ENCODE results near the gene ADAMTS19. TPM values are rescaled to one million over a fixed set of nuclear protein-coding genes. Genes with fewer than 3 reads are reported as not detected.
A peak's percentile ranks its signal among the peaks of the same experiment; 100 is the strongest.
"Not testable (repeated sequence)": the region's sequence is repeated elsewhere in the genome, so short reads cannot be mapped to it uniquely, and the experiment has no call there.

The ADAMTS19 gene
- total RNA-seq, 2 donors from 2014 or later, result 26.2 to 34.6 TPM

DNA sequence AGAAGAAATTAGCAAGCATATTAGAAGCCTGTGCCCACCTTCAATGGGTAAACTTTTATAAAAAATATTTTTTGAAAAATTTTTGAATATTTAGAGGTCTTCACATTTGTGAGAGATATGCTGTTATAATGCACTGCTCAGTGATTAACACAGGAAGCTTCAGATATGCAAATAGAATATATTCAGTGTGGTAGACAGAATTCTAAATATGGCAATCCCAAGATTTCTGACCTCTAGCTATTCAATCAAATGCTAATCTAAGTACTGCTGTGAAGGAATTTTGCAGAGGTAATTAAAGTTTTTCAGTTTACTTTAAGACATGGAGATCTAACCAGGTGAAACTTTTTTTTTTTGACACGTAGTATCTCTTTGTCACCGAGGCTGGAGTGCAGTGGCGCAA is 103.5 kb downstream of the ADAMTS19 start:
- no peaks in the 10 kb centered on the region for H3K36me3 ChIP-seq (ENCODE audit: control insufficient read depth, insufficient read depth, low read length)
- no peaks in the 10 kb centered on the region for H3K27me3 ChIP-seq (ENCODE audit: control insufficient read depth, insufficient read depth, low read length, poor library complexity, severe bottlenecking)
- H3K4me3 Mint-ChIP-seq, result no peak overlapping the region
- H3K27me3 Mint-ChIP-seq (ENCODE audit: insufficient read depth), result no peaks in the 10 kb centered on the region
- no peak overlapping the region for H3K27ac ChIP-seq (ENCODE audit: low read depth, low read length)
- peaks cover 10% of the 10 kb centered on the region for H3K4me1 Mint-ChIP-seq
- H3K27ac Mint-ChIP-seq, result peak overlapping the region; percentile 30
- H3K36me3 Mint-ChIP-seq (ENCODE audit: low read depth), result peaks cover 12% of the 10 kb centered on the region
- no peaks in the 10 kb centered on the region for H3K9me3 ChIP-seq (ENCODE audit: control insufficient read depth, low read length)
- no peak for DNase-seq
- H3K9me3 Mint-ChIP-seq, result no peaks in the 10 kb centered on the region
- no peak overlapping the region for H3K9ac ChIP-seq (ENCODE audit: extremely low read depth, low read length, poor library complexity, severe bottlenecking)
- H3K4me1 ChIP-seq (ENCODE audit: control insufficient read depth, insufficient read depth, low read length), result no peaks in the 10 kb centered on the region
- no peak overlapping the region for H3K4me3 ChIP-seq (ENCODE audit: low read length)
- WGBS, 2 experiments (ENCODE audit: insufficient coverage in 1 of 2, insufficient read length in 1 of 2), result 93 to 100% methylated on average over 3 of the region's 3 CpGs
- TF ChIP-seq, protein P1, sequence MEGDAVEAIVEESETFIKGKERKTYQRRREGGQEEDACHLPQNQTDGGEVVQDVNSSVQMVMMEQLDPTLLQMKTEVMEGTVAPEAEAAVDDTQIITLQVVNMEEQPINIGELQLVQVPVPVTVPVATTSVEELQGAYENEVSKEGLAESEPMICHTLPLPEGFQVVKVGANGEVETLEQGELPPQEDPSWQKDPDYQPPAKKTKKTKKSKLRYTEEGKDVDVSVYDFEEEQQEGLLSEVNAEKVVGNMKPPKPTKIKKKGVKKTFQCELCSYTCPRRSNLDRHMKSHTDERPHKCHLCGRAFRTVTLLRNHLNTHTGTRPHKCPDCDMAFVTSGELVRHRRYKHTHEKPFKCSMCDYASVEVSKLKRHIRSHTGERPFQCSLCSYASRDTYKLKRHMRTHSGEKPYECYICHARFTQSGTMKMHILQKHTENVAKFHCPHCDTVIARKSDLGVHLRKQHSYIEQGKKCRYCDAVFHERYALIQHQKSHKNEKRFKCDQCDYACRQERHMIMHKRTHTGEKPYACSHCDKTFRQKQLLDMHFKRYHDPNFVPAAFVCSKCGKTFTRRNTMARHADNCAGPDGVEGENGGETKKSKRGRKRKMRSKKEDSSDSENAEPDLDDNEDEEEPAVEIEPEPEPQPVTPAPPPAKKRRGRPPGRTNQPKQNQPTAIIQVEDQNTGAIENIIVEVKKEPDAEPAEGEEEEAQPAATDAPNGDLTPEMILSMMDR (conservative IDR thresholded peaks at IDR 0.05), result no peak

DNA sequence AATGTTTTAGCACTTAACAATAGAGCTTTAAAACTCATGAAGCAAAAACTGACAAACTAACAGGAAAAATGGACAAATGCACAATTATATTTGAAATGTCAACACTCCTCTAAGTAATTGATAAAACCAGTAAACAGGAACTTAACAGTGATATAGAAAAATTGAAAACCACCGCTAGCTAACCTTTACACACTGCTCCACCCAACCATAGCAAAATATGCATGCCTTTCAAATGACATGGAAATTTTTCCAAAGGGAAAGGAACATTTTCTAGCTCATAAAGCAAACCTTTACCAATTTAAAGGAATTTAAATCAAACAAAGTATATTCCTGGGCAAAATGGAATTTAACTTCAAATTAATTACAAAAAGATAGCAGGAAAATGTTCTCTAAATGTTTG is 109.2 kb downstream of the ADAMTS19 start:
- Mint-ChIP-seq H3K27me3 (ENCODE audit: insufficient read depth) (no peaks in the 10 kb centered on the region), H3K9me3 (no peaks in the 10 kb centered on the region), H3K27ac (no peak overlapping the region), H3K4me1 (peaks cover 16% of the 10 kb centered on the region), H3K36me3 (ENCODE audit: low read depth) (peaks cover 8% of the 10 kb centered on the region), H3K4me3 (no peak overlapping the region)
- no peaks in the 10 kb centered on the region for H3K9me3 ChIP-seq (ENCODE audit: control insufficient read depth, low read length)
- TF ChIP-seq, protein P1 (conservative IDR thresholded peaks at IDR 0.05), result no peak
- DNase-seq, result no peak
- no peaks in the 10 kb centered on the region for H3K27me3 ChIP-seq (ENCODE audit: control insufficient read depth, insufficient read depth, low read length, poor library complexity, severe bottlenecking)
- H3K36me3 ChIP-seq (ENCODE audit: control insufficient read depth, insufficient read depth, low read length), result no peaks in the 10 kb centered on the region
- H3K4me3 ChIP-seq (ENCODE audit: low read length), result no peak overlapping the region
- 100% methylated on average over 1 of the region's 1 CpG; no CpG with 5 or more reads in 1 of the 2 experiments for WGBS, 2 experiments (ENCODE audit: insufficient coverage in 1 of 2, insufficient read length in 1 of 2)
- no peaks in the 10 kb centered on the region for H3K4me1 ChIP-seq (ENCODE audit: control insufficient read depth, insufficient read depth, low read length)
- no peak overlapping the region for H3K27ac ChIP-seq (ENCODE audit: low read depth, low read length)
- H3K9ac ChIP-seq (ENCODE audit: extremely low read depth, low read length, poor library complexity, severe bottlenecking), result no peak overlapping the region

- H3K4me3 Mint-ChIP-seq, result no peak overlapping the region
- H3K27me3 ChIP-seq (ENCODE audit: control insufficient read depth, insufficient read depth, low read length, poor library complexity, severe bottlenecking), result no peaks in the 10 kb centered on the region
- no peaks in the 10 kb centered on the region for H3K9me3 Mint-ChIP-seq
- no peaks in the 10 kb centered on the region for H3K4me1 ChIP-seq (ENCODE audit: control insufficient read depth, insufficient read depth, low read length)
- peaks cover 16% of the 10 kb centered on the region for H3K4me1 Mint-ChIP-seq
- H3K27me3 Mint-ChIP-seq (ENCODE audit: insufficient read depth), result no peaks in the 10 kb centered on the region
- no peak overlapping the region for H3K27ac ChIP-seq (ENCODE audit: low read depth, low read length)
- 83% methylated on average over 2 of the region's 2 CpGs; no CpG with 5 or more reads in 1 of the 2 experiments for WGBS, 2 experiments (ENCODE audit: insufficient coverage in 1 of 2, insufficient read length in 1 of 2)
- H3K9ac ChIP-seq (ENCODE audit: extremely low read depth, low read length, poor library complexity, severe bottlenecking), result no peak overlapping the region
- H3K9me3 ChIP-seq (ENCODE audit: control insufficient read depth, low read length), result no peaks in the 10 kb centered on the region
- TF ChIP-seq, protein P1 (conservative IDR thresholded peaks at IDR 0.05), result no peak
- H3K36me3 Mint-ChIP-seq (ENCODE audit: low read depth), result peaks cover 6% of the 10 kb centered on the region
- H3K27ac Mint-ChIP-seq, result no peak overlapping the region
- H3K36me3 ChIP-seq (ENCODE audit: control insufficient read depth, insufficient read depth, low read length), result no peaks in the 10 kb centered on the region
- H3K4me3 ChIP-seq (ENCODE audit: low read length), result no peak overlapping the region
- no peak for DNase-seq
Measured at GRCh38 chr5:129572060-129572459, 112.0 kb downstream of the ADAMTS19 start.

DNA sequence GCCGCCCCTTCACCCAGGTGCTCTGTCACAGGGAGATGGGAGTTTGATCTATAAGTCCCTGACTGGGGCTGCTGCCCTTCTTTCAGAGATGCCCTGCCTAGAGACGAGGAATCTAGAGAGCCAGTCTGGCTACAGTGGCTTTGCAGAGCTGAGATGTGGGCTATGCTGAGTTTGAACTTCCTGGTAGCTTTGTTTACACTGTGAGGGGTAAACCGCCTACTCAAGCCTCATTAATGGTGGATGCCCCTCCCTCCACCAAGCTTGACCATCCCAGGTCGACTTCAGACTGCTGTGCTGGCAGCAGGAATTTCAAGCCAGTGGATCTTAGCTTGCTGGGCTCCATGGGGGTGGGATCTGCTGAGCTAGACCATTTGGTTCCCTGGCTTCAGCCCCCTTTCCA is 124.4 kb downstream of the ADAMTS19 start:
- not testable (repeated sequence) for H3K27me3 ChIP-seq (ENCODE audit: control insufficient read depth, insufficient read depth, low read length, poor library complexity, severe bottlenecking); H3K9me3 Mint-ChIP-seq; H3K4me3 ChIP-seq (ENCODE audit: low read length); H3K4me1 Mint-ChIP-seq; H3K4me1 ChIP-seq (ENCODE audit: control insufficient read depth, insufficient read depth, low read length); H3K9me3 ChIP-seq (ENCODE audit: control insufficient read depth, low read length); H3K27ac Mint-ChIP-seq; H3K9ac ChIP-seq (ENCODE audit: extremely low read depth, low read length, poor library complexity, severe bottlenecking); H3K4me3 Mint-ChIP-seq; H3K27me3 Mint-ChIP-seq (ENCODE audit: insufficient read depth); H3K36me3 ChIP-seq (ENCODE audit: control insufficient read depth, insufficient read depth, low read length); H3K27ac ChIP-seq (ENCODE audit: low read depth, low read length)
- H3K36me3 Mint-ChIP-seq (ENCODE audit: low read depth), result peaks cover 19% of the 10 kb centered on the region
- WGBS, 2 experiments (ENCODE audit: insufficient coverage in 1 of 2, insufficient read length in 1 of 2), result 69 to 83% methylated on average over 2 to 4 of the region's 4 CpGs
- DNase-seq, result peak; percentile 62

Measured in endodermal cell (in vitro differentiated cells).